HepG2 (cell line): ENCODE measurements around the gene CBFA2T2. TPM values are rescaled to one million over a fixed set of nuclear protein-coding genes. Genes with fewer than 3 reads are reported as not detected.
A peak's percentile ranks its signal among the peaks of the same experiment; 100 is the strongest.

ENCODE experiments used
- NBN ChIP-seq: fragments of 450-650 bp; conservative IDR thresholded peaks from 2 replicates; pipeline ENCODE4 v1.6.1; 2017
- NFIC ChIP-seq: IDR thresholded peaks from 2 replicates; pipeline ENCODE4 v1.6.1; 2012; ENCODE audit warnings: mild to moderate bottlenecking, low read length, inconsistent platforms
- SIN3B ChIP-seq: fragments of 150-350 bp; IDR thresholded peaks from 2 replicates; pipeline ENCODE4 v1.6.1; 2014; ENCODE audit warnings: low read length
- TAF15 ChIP-seq: fragments of 200-400 bp; formaldehyde crosslinking; IDR thresholded peaks from one replicate; pipeline ENCODE4 v1.6.1; 2018; ENCODE audit warnings: mild to moderate bottlenecking, low read depth, low read length; ENCODE audit not compliant: poor library complexity, severe bottlenecking
- TCF7 ChIP-seq: sonication (generic); IDR thresholded peaks from 2 replicates; pipeline ENCODE4 v1.6.1; 2016; ENCODE audit warnings: antibody characterized with exemption, low read depth
- U2AF2 ChIP-seq: fragments of 200-400 bp; formaldehyde crosslinking; IDR thresholded peaks from 2 replicates; pipeline ENCODE4 v1.6.1; 2017; ENCODE audit warnings: low read depth, mild to moderate bottlenecking, low read length
- ZNF3 ChIP-seq: IDR thresholded peaks from 2 replicates; pipeline ENCODE4 v1.7.0; 2017; ENCODE audit warnings: inconsistent platforms
- ZNF367 ChIP-seq: sonication (generic); formaldehyde crosslinking; IDR thresholded peaks from 2 replicates; pipeline ENCODE4 v1.4.0; 2020; ENCODE audit warnings: missing genetic modification reagents, borderline replicate concordance
- polyA plus RNA-seq, 8 experiments: library from polyadenylated mRNA; depleted of rRNA in 3 of 8; stranded (reverse) in 7 of 8; unstranded in 1 of 8; fragments of >200 nt; fragmentation: Illumina TruSeq in 4 of 8; extraction: Trizol in 4 of 8; gene quantifications; 2 replicates each; pipeline versions ENCODE4 v1.2.1 to v1.2.3, GENCODE V29; 2011 to 2016; ENCODE audit warnings: low read depth in 4 of 8, missing spikeins in 1 of 8, mixed read lengths in 1 of 8; ENCODE audit not compliant: insufficient read depth in 1 of 8
- total RNA-seq, 5 experiments: library from RNA; depleted of rRNA; stranded (reverse); fragments of >200 nt; fragmentation: Illumina TruSeq; extraction: Trizol; gene quantifications; 2 replicates each; pipeline ENCODE4 v1.2.3, GENCODE V29; 2016; ENCODE audit warnings: low read depth in 1 of 5
- TF ChIP-seq, protein P1 (sequence below): sonication (generic); formaldehyde crosslinking; IDR thresholded peaks from 2 replicates; pipeline ENCODE4 v1.9.0; 2021; ENCODE audit warnings: mild to moderate bottlenecking, missing genetic modification reagents
- TF ChIP-seq, protein P2 (sequence below): sonication (generic); formaldehyde crosslinking; IDR thresholded peaks from 2 replicates; pipeline ENCODE4 v1.4.0; 2020; ENCODE audit warnings: mild to moderate bottlenecking, missing genetic modification reagents
- TF ChIP-seq, protein P3 (sequence below): sonication (generic); formaldehyde crosslinking; IDR thresholded peaks from 2 replicates; pipeline ENCODE4 v1.4.0; 2020; ENCODE audit warnings: missing genetic modification reagents, borderline replicate concordance
- TF ChIP-seq, protein P4 (sequence below): sonication (generic); formaldehyde crosslinking; IDR thresholded peaks from 2 replicates; pipeline ENCODE4 v1.8.1; 2023; ENCODE audit warnings: missing genetic modification reagents, mild to moderate bottlenecking, borderline replicate concordance
- TF ChIP-seq, protein P5 (sequence below): IDR thresholded peaks from 2 replicates; pipeline ENCODE4 v1.6.1; 2012; ENCODE audit warnings: low read length, improper control_type of control experiment

Gene CBFA2T2
- total and polyA plus RNA-seq, 2 of the 13 experiments (the other 11 are each of a cell fraction or from before 2014, with no cell fraction given), result 6.3 to 21.2 TPM

DNA sequence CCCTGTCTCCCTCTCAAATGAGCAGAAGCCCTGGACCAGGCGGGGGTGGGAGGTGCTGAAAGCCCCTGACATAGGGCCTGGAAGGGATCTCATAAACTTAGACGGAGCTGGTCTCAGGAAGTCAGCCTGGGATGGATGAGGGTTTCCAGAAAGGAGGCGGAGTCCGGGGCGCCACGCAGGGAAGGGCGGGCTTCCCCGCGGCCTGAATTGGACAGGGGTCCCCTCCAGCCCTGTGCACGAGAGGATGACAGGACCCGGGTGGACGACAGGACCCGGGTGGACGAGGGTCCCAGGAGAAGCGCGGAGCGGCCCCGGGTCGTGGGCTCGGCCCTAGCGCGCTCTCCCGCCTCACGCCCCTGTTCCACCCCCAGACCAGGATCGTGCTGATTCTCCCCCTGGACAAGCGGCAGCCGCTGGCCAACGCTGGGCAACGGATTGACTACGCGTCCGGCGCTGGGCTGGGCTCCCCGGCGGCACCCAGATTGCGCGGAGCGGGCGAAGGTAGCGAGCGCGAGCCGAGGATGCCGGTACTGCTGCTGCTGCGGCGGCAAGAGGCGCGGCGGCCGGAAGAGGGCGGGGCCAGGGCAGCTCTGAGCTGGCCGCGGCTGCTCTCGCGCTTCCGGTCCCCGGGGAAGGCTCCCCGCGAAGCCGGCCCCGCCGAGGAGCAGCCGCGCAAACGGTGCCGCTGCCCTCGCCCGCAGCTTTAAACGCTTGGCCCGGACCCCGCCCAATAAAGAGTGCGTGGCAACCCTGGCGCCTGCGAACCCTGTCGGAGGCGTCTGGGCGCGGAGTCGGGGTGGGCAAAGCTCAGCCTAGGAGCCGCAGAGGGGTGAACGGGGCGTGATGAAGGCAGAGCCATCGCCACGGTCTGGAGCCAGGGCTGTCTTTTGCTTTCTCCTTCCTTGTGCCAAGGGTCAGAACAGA is 173.5 kb downstream of the CBFA2T2 start (continued):
- TF ChIP-seq, protein P1, sequence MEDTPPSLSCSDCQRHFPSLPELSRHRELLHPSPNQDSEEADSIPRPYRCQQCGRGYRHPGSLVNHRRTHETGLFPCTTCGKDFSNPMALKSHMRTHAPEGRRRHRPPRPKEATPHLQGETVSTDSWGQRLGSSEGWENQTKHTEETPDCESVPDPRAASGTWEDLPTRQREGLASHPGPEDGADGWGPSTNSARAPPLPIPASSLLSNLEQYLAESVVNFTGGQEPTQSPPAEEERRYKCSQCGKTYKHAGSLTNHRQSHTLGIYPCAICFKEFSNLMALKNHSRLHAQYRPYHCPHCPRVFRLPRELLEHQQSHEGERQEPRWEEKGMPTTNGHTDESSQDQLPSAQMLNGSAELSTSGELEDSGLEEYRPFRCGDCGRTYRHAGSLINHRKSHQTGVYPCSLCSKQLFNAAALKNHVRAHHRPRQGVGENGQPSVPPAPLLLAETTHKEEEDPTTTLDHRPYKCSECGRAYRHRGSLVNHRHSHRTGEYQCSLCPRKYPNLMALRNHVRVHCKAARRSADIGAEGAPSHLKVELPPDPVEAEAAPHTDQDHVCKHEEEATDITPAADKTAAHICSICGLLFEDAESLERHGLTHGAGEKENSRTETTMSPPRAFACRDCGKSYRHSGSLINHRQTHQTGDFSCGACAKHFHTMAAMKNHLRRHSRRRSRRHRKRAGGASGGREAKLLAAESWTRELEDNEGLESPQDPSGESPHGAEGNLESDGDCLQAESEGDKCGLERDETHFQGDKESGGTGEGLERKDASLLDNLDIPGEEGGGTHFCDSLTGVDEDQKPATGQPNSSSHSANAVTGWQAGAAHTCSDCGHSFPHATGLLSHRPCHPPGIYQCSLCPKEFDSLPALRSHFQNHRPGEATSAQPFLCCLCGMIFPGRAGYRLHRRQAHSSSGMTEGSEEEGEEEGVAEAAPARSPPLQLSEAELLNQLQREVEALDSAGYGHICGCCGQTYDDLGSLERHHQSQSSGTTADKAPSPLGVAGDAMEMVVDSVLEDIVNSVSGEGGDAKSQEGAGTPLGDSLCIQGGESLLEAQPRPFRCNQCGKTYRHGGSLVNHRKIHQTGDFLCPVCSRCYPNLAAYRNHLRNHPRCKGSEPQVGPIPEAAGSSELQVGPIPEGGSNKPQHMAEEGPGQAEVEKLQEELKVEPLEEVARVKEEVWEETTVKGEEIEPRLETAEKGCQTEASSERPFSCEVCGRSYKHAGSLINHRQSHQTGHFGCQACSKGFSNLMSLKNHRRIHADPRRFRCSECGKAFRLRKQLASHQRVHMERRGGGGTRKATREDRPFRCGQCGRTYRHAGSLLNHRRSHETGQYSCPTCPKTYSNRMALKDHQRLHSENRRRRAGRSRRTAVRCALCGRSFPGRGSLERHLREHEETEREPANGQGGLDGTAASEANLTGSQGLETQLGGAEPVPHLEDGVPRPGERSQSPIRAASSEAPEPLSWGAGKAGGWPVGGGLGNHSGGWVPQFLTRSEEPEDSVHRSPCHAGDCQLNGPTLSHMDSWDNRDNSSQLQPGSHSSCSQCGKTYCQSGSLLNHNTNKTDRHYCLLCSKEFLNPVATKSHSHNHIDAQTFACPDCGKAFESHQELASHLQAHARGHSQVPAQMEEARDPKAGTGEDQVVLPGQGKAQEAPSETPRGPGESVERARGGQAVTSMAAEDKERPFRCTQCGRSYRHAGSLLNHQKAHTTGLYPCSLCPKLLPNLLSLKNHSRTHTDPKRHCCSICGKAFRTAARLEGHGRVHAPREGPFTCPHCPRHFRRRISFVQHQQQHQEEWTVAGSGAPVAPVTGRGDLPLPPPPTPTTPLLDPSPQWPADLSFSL (CRISPR knock-in tag), result no peak; the same call in 1 of the 2 replicates
- TF ChIP-seq ZNF3, result no peak
- TF ChIP-seq ZNF367, result peak; percentile 82
- no peak for TF ChIP-seq SIN3B
- TF ChIP-seq, protein P2, sequence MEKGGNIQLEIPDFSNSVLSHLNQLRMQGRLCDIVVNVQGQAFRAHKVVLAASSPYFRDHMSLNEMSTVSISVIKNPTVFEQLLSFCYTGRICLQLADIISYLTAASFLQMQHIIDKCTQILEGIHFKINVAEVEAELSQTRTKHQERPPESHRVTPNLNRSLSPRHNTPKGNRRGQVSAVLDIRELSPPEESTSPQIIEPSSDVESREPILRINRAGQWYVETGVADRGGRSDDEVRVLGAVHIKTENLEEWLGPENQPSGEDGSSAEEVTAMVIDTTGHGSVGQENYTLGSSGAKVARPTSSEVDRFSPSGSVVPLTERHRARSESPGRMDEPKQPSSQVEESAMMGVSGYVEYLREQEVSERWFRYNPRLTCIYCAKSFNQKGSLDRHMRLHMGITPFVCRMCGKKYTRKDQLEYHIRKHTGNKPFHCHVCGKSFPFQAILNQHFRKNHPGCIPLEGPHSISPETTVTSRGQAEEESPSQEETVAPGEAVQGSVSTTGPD (CRISPR knock-in tag), result peak; percentile 61; the same call in 1 of the 2 replicates
- no peak for TF ChIP-seq U2AF2
- TF ChIP-seq, protein P3, sequence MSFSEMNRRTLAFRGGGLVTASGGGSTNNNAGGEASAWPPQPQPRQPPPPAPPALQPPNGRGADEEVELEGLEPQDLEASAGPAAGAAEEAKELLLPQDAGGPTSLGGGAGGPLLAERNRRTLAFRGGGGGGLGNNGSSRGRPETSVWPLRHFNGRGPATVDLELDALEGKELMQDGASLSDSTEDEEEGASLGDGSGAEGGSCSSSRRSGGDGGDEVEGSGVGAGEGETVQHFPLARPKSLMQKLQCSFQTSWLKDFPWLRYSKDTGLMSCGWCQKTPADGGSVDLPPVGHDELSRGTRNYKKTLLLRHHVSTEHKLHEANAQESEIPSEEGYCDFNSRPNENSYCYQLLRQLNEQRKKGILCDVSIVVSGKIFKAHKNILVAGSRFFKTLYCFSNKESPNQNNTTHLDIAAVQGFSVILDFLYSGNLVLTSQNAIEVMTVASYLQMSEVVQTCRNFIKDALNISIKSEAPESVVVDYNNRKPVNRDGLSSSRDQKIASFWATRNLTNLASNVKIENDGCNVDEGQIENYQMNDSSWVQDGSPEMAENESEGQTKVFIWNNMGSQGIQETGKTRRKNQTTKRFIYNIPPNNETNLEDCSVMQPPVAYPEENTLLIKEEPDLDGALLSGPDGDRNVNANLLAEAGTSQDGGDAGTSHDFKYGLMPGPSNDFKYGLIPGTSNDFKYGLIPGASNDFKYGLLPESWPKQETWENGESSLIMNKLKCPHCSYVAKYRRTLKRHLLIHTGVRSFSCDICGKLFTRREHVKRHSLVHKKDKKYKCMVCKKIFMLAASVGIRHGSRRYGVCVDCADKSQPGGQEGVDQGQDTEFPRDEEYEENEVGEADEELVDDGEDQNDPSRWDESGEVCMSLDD (CRISPR knock-in tag), result no peak; the same call in 1 of the 2 replicates
- TF ChIP-seq, protein P4, sequence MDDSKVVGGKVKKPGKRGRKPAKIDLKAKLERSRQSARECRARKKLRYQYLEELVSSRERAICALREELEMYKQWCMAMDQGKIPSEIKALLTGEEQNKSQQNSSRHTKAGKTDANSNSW (CRISPR knock-in tag), result peak; percentile 84
- no peak for TF ChIP-seq NBN
- TF ChIP-seq, protein P5, sequence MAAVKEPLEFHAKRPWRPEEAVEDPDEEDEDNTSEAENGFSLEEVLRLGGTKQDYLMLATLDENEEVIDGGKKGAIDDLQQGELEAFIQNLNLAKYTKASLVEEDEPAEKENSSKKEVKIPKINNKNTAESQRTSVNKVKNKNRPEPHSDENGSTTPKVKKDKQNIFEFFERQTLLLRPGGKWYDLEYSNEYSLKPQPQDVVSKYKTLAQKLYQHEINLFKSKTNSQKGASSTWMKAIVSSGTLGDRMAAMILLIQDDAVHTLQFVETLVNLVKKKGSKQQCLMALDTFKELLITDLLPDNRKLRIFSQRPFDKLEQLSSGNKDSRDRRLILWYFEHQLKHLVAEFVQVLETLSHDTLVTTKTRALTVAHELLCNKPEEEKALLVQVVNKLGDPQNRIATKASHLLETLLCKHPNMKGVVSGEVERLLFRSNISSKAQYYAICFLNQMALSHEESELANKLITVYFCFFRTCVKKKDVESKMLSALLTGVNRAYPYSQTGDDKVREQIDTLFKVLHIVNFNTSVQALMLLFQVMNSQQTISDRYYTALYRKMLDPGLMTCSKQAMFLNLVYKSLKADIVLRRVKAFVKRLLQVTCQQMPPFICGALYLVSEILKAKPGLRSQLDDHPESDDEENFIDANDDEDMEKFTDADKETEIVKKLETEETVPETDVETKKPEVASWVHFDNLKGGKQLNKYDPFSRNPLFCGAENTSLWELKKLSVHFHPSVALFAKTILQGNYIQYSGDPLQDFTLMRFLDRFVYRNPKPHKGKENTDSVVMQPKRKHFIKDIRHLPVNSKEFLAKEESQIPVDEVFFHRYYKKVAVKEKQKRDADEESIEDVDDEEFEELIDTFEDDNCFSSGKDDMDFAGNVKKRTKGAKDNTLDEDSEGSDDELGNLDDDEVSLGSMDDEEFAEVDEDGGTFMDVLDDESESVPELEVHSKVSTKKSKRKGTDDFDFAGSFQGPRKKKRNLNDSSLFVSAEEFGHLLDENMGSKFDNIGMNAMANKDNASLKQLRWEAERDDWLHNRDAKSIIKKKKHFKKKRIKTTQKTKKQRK, result no peak
- no peak for TF ChIP-seq TCF7
- TF ChIP-seq TAF15, result peak; percentile 99
- TF ChIP-seq NFIC, result no peak
